A549 (cell line): ENCODE measurements around the gene EIF5.

Experiments
- CTCF ChIP-seq: fragments of >200 bp; sonication (Bioruptor Twin); formaldehyde crosslinking; IDR thresholded peaks from 3 replicates; pipeline ENCODE4 v1.5.1; 2016
- HOXA7 ChIP-seq: fragments of 250-450 bp; sonication (Bioruptor Pico); IDR thresholded peaks from 2 replicates; pipeline ENCODE4 v1.5.0; 2020; ENCODE audit warnings: mild to moderate bottlenecking, moderate library complexity

- no peak for TF ChIP-seq HOXA7 (CRISPR knock-in tag)
- TF ChIP-seq CTCF = no peak
Measured at GRCh38 chr14:103304706-103305105, 29.3 kb upstream of the EIF5 start.
